PC-9 (cell line): Measurements from ENCODE around the gene SLFN12. TPM values are rescaled to one million over a fixed set of nuclear protein-coding genes. Genes with fewer than 3 reads are reported as not detected.

Source experiments
- BruUV-seq: library from RNA; stranded (reverse); fragments of 400-500 nt; replicated peaks from 2 replicates; lab custom pipeline; 2021; lab: Mats Ljungman, UMichigan
- CTCF ChIA-PET: fragments of 300-600 bp; sonication (Branson Sonifier 250); formaldehyde crosslinking; loops from one replicate; lab custom pipeline; 2022; ENCODE audit warnings: antibody characterized with exemption; lab: Charles Lee
- POLR2A ChIA-PET: fragments of 300-600 bp; sonication (Branson Sonifier 250); formaldehyde crosslinking; loops from one replicate; lab custom pipeline; 2022; ENCODE audit warnings: antibody characterized with exemption; ENCODE audit not compliant: unreplicated experiment; lab: Charles Lee
- DNase-seq, 2 experiments: peaks; one replicate each; pipeline versions ENCODE4 v3.0.0 to v3.0.0-alpha.2; 2015 to 2022; ENCODE audit warnings: mixed read lengths in 1 of 2
- H2AFZ ChIP-seq: fragments of 200-600 bp; sonication (generic); 2 replicates; pipeline ENCODE4 v1.8.1; 2017; ENCODE audit warnings: antibody characterized with exemption
- H3F3A ChIP-seq: fragments of 200-600 bp; sonication (generic); 2 replicates; pipeline ENCODE4 v1.8.1; 2017; ENCODE audit warnings: antibody characterized with exemption, mild to moderate bottlenecking, low read depth; ENCODE audit not compliant: insufficient read depth
- H3K27ac ChIP-seq: fragments of 200-600 bp; sonication (generic); 2 replicates; pipeline ENCODE4 v1.6.1; 2016; ENCODE audit warnings: mixed run types
- H3K27me3 ChIP-seq: fragments of 200-600 bp; sonication (generic); 2 replicates; pipeline ENCODE4 v1.6.1; 2016; ENCODE audit warnings: low read depth, mixed run types; ENCODE audit not compliant: insufficient read depth
- H3K36me3 ChIP-seq: fragments of 200-600 bp; sonication (generic); 2 replicates; pipeline ENCODE4 v1.6.1; 2016; ENCODE audit warnings: low read depth, mixed run types
- H3K4me1 ChIP-seq: fragments of 200-600 bp; sonication (generic); replicated peaks from 2 replicates; pipeline ENCODE4 v1.6.1; 2016; ENCODE audit warnings: mixed run types; ENCODE audit not compliant: insufficient read depth
- H3K4me2 ChIP-seq: fragments of 200-600 bp; sonication (generic); 2 replicates; pipeline ENCODE4 v1.6.1; 2017; ENCODE audit warnings: mixed run types
- H3K4me3 ChIP-seq: fragments of 200-600 bp; sonication (generic); 2 replicates; pipeline ENCODE4 v1.6.1; 2016; ENCODE audit warnings: mixed run types
- H3K79me2 ChIP-seq: fragments of 200-600 bp; sonication (generic); 2 replicates; pipeline ENCODE4 v1.6.1; 2017; ENCODE audit warnings: low read depth, mixed run types
- H3K9me2 ChIP-seq: fragments of 200-600 bp; sonication (generic); 2 replicates; pipeline ENCODE4 v1.8.1; 2017; ENCODE audit warnings: mild to moderate bottlenecking; ENCODE audit not compliant: insufficient read depth
- H3K9me3 ChIP-seq: fragments of 200-600 bp; sonication (generic); 2 replicates; pipeline ENCODE4 v1.8.1; 2016; ENCODE audit warnings: low read depth; ENCODE audit not compliant: insufficient read depth
- H4K20me1 ChIP-seq: fragments of 200-600 bp; sonication (generic); 2 replicates; pipeline ENCODE4 v1.8.1; 2017; ENCODE audit not compliant: insufficient read depth
- CTCF ChIP-seq: fragments of 200-600 bp; sonication (generic); conservative IDR thresholded peaks from 2 replicates; pipeline ENCODE4 v1.6.1; 2017; ENCODE audit warnings: mixed run types, antibody characterized with exemption, mild to moderate bottlenecking, moderate library complexity
- EZH2 ChIP-seq: fragments of 200-600 bp; sonication (generic); IDR thresholded peaks from 2 replicates; pipeline ENCODE4 v1.8.0; 2017; ENCODE audit warnings: antibody characterized with exemption, low read depth
- intact Hi-C: fragments of 100-400 bp; cut with micrococcal nuclease; formaldehyde crosslinking; loops from one replicate; pipeline ENCODE4 v1.10.0; 2022; ENCODE audit not compliant: unreplicated experiment
- total RNA-seq: library from RNA; stranded (reverse); gene quantifications from 2 replicates; pipeline ENCODE4 v1.2.3, GENCODE V29; 2021

The SLFN12 gene
- total RNA-seq, 1 experiment from 2014 or later = 14.3 TPM

GRCh38 chr17:35371934-35372333 is 60.4 kb downstream of the SLFN12 start:
- H3K4me1 ChIP-seq = peaks cover 15% of the 10 kb centered on the region; the same call in 1 of the 2 replicates
- H3K27ac ChIP-seq = no peak overlapping the region
- intact Hi-C loops = loop anchor here (10.0 kb wide), 2 partner anchors 77 to 93 kb away; no protein-coding TSS in a partner anchor
- no TSS peak for BruUV-seq
- no peak overlapping the region for H3K4me2 ChIP-seq
- no peaks in the 10 kb centered on the region for H3F3A ChIP-seq
- no peaks in the 10 kb centered on the region for H3K9me2 ChIP-seq
- H3K79me2 ChIP-seq = no peaks in the 10 kb centered on the region
- H2AFZ ChIP-seq = no peak overlapping the region
- CTCF ChIA-PET = no interaction called here
- no peak for DNase-seq
- H3K4me3 ChIP-seq = no peak overlapping the region
- TF ChIP-seq CTCF = no peak
- H3K9me3 ChIP-seq = no peaks in the 10 kb centered on the region
- no peaks in the 10 kb centered on the region for H4K20me1 ChIP-seq
- peaks cover 59% of the 10 kb centered on the region for H3K27me3 ChIP-seq
- POLR2A ChIA-PET = no interaction called here
- no peaks in the 10 kb centered on the region for H3K36me3 ChIP-seq

GRCh38 chr17:35368081-35368830 is 64.0 kb downstream of the SLFN12 start:
- ChIA-PET POLR2A (no interaction called here), CTCF (no interaction called here)
- Histone ChIP-seq H3K4me2 (no peak overlapping the region), H3K4me1 (peaks cover 2% of the 10 kb centered on the region; the same call in 1 of the 2 replicates), H3K27ac (no peak overlapping the region), H3K9me3 (no peaks in the 10 kb centered on the region), H3K9me2 (no peaks in the 10 kb centered on the region), H3K27me3 (peaks cover 60% of the 10 kb centered on the region), H3K4me3 (no peak overlapping the region), H2AFZ (no peak overlapping the region), H3K36me3 (no peaks in the 10 kb centered on the region), H3K79me2 (no peaks in the 10 kb centered on the region), H3F3A (no peaks in the 10 kb centered on the region), H4K20me1 (no peaks in the 10 kb centered on the region)
- intact Hi-C loops = no loop called here
- DNase-seq = no peak
- no peak for TF ChIP-seq EZH2
- no peak for TF ChIP-seq CTCF
- no TSS peak for BruUV-seq

GRCh38 chr17:35361027-35361426 is 71.3 kb downstream of the SLFN12 start:
- ChIA-PET POLR2A (no interaction called here), CTCF (no interaction called here)
- no peaks in the 10 kb centered on the region for H3K4me1 ChIP-seq
- H3K4me2 ChIP-seq = no peak overlapping the region
- no peaks in the 10 kb centered on the region for H4K20me1 ChIP-seq
- no peaks in the 10 kb centered on the region for H3K36me3 ChIP-seq
- DNase-seq = no peak
- H3K27me3 ChIP-seq = peaks cover 23% of the 10 kb centered on the region; the same call in 1 of the 2 replicates
- no peak for TF ChIP-seq EZH2
- no peak for TF ChIP-seq CTCF
- no peaks in the 10 kb centered on the region for H3F3A ChIP-seq
- H3K9me2 ChIP-seq = no peaks in the 10 kb centered on the region
- intact Hi-C loops = no loop called here
- H2AFZ ChIP-seq = no peak overlapping the region
- H3K27ac ChIP-seq = no peak overlapping the region
- H3K4me3 ChIP-seq = no peak overlapping the region
- no TSS peak for BruUV-seq
- H3K79me2 ChIP-seq = no peaks in the 10 kb centered on the region
- H3K9me3 ChIP-seq = no peaks in the 10 kb centered on the region

Other genes starting within 250 kb of the SLFN12 start
- gene SLC35G3, start 238.1 kb downstream of the SLFN12 start, total RNA-seq = not detected in 2 replicates
- gene SLFN5, start 189.4 kb downstream of the SLFN12 start, total RNA-seq = 16.1 and 17.3 TPM in 2 replicates
- gene SLFN11, start 58.9 kb downstream of the SLFN12 start, total RNA-seq = 0.46 and 0.53 TPM in 2 replicates
- gene SLFN13, start 16.3 kb upstream of the SLFN12 start, total RNA-seq = 22.1 and 38.5 TPM in 2 replicates
- not detected in 2 replicates for gene SLFN12L, start 105.2 kb upstream of the SLFN12 start, total RNA-seq
- not detected in 2 replicates for gene SLFN14, start 128.3 kb upstream of the SLFN12 start, total RNA-seq
- gene PEX12, start 146.1 kb upstream of the SLFN12 start, total RNA-seq = 4.7 and 5.8 TPM in 2 replicates
- gene AP2B1, start 154.8 kb upstream of the SLFN12 start, total RNA-seq = 153 and 186 TPM in 2 replicates